Skeletal muscle cell (primary cell): Measurements from ENCODE around the gene WDR44.
"Not testable (repeated sequence)": the region's sequence is repeated elsewhere in the genome, so short reads cannot be mapped to it uniquely, and the experiment has no call there.

ENCODE experiments used
- DNase-seq: peaks from one replicate; pipeline ENCODE4 v3.0.0-alpha.2; 2010; ENCODE audit warnings: low read depth
- H3K4me3 ChIP-seq: 2 replicates; pipeline ENCODE4 v1.5.1; 2011; ENCODE audit warnings: low read depth, mild to moderate bottlenecking, control low read depth, low read length, moderate library complexity

Gene WDR44, protein sequence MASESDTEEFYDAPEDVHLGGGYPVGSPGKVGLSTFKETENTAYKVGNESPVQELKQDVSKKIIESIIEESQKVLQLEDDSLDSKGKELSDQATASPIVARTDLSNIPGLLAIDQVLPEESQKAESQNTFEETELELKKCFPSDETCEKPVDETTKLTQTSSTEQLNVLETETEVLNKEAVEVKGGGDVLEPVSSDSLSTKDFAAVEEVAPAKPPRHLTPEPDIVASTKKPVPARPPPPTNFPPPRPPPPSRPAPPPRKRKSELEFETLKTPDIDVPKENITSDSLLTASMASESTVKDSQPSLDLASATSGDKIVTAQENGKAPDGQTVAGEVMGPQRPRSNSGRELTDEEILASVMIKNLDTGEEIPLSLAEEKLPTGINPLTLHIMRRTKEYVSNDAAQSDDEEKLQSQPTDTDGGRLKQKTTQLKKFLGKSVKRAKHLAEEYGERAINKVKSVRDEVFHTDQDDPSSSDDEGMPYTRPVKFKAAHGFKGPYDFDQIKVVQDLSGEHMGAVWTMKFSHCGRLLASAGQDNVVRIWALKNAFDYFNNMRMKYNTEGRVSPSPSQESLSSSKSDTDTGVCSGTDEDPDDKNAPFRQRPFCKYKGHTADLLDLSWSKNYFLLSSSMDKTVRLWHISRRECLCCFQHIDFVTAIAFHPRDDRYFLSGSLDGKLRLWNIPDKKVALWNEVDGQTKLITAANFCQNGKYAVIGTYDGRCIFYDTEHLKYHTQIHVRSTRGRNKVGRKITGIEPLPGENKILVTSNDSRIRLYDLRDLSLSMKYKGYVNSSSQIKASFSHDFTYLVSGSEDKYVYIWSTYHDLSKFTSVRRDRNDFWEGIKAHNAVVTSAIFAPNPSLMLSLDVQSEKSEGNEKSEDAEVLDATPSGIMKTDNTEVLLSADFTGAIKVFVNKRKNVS

DNA sequence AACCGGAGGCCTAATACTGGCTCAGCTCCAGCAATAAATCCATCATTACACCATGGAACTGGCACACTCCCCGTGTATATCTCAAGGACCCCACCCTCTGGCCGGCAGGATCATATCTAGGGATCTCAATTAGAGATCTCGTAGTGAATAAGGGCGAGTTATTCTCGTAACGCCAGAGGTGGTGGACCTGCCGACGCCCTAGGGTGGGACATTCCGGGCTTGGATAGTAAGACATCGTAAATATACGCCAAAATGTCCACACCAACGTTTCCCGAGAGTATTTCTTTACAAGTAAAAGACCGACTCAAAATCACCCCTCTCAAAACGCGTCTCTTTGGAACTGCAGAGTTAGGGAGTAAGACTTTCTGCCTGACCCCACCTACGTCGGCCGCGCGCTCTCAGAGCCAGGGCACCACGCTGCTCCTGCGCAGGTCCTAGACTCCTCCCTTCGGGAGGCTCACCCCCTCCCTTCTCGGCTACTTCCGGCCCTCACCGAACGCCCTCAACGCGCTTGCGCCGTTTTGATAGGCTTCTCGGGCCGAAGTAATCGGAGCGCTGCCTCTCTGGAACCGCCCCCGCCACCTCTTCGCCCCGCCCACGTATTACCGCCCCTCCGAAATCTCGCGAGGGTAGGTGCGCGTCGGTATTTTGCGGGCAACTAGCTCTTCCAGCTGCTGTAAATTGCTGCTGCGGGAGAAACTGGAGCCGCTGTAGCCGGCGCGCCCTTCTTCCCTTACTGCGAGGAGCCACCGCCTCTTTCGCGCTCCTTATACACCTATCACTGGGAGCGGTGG lies at the start of gene WDR44:
Gene WDR44, plus strand, starts transcription at position 643 of the 794 bp plus-strand sequence. CDS start 398 bp downstream, outside the sequence.
- peak within 1 kb of the TSS; percentile 84 for H3K4me3 ChIP-seq

GRCh38 chrX:118305827-118306226 lies 40.1 kb upstream of the WDR44 start:
- not testable (repeated sequence) for DNase-seq

More for the DNA sequence above, at the start of gene WDR44:
- peak; percentile 83 for DNase-seq

DNA sequence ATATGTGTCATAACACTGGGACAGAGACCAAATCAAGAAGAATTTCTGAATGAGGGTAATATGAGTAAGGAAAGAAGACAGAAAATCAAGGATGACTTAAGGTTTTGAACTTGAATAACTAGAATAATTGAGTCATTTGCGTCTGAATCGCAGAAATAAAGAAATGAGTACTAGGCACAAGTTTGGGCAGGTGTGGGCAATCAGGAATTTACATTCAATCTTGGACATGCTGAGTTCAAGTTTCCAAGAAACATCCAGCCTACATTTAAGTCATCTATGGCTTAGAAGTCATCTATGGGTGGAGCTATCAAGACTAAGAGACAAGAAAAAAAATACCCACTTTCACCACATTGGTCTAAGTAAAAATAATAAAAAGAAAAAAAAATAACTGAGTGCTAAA lies 30.4 kb upstream of the WDR44 start:
- no peak overlapping the region for H3K4me3 ChIP-seq
- no peak for DNase-seq

More at GRCh38 chrX:118305827-118306226, 40.1 kb upstream of the WDR44 start:
- H3K4me3 ChIP-seq: not testable (repeated sequence)

DNA sequence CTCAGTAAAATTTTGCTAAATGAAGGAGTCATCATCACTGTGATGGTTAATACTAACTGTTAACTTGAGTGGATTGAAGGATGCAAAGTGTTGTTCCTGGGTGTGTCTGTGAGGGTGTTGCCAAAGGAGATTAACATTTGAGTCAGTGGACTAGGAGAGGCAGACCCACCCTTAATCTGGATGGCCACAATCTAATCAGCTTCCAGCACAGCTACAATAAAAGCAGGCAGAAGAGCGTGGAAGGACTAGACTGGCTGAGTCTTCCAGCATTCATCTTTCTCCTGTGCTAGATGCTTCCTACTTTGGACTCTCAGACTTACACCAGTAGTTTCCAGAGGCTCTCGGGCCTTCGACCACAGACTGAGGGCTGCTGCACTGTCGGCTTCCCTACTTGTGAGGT lies 21.3 kb upstream of the WDR44 start:
- H3K4me3 ChIP-seq: no peak overlapping the region
- no peak for DNase-seq

DNA sequence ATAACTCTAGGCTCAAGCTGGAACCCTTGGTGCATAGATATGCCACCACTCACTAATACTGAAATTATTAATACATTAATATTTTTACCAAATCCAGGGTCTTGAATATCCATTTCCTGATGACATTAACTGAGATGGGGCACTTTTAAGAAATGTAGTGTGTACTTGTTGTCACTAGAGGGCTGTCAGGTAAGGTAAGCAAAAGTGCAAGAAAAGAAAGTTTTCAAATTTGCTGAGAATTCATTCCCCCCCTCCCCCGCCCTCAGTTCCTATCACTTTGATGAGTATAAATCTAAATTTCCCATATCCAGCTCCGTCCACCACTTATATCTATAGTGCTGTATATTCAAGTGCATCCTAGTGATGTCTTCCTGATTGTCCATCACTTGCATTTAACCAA lies 20.5 kb upstream of the WDR44 start:
- DNase-seq: no peak
- no peak overlapping the region for H3K4me3 ChIP-seq

DNA sequence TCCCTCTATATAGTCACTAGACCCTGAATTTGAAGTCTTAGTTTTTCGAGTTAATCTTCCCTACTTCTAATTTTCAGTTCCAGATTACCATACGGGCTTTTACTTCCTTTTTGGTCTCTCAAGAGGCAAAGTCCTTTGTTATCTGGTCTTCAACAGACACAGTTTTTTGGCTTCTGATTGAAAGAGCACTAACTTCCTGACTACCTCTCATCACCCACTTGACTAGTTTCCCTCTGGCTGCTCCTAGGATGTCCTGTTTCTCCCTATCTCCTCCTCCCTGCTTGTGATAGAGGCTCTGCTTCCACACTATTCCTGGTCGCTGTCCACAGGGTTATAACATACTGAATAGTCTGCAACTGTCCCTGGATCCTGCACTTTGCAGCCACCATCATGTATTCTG lies 16.7 kb upstream of the WDR44 start:
- DNase-seq: no peak
- no peak overlapping the region for H3K4me3 ChIP-seq

DNA sequence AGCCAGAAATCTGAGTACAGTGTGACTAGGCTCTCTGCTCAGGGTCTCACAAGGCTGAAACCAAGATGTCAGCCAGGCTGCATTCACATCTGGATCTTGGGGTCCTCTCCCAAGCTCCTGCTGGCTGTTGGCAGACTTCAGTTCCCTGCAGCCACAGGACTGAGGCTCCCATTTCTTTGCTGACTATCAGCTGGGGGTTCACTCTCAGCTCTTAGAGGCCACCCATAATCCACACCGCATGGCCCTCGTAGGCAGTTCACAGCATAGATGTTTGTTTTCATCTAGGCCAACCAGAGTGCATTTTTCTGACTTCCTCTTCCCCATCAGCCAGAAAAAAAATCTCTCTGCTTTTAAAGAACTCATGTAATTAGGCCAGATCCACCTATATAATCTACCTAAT lies 8.2 kb upstream of the WDR44 start:
- no peak for DNase-seq
- no peak overlapping the region for H3K4me3 ChIP-seq

DNA sequence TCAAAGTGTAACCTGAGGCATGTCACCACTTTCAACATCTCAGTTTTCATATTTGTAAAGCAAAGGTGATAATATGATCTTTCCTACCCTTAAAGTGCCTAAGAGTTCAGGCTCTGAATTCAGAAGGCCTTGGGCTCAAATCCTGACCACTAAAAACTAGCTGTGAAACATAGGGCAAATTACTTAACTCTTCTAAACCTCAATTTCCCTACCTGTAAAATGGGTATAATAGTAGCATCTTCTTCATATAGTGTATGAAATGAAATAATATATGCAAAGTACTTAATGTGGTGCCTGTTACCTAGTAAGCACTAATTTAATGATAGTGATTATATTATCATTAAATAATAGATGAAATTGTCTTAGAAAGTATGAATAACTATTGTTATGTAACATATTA lies 7.0 kb upstream of the WDR44 start:
- DNase-seq: no peak
- no peak overlapping the region for H3K4me3 ChIP-seq

DNA sequence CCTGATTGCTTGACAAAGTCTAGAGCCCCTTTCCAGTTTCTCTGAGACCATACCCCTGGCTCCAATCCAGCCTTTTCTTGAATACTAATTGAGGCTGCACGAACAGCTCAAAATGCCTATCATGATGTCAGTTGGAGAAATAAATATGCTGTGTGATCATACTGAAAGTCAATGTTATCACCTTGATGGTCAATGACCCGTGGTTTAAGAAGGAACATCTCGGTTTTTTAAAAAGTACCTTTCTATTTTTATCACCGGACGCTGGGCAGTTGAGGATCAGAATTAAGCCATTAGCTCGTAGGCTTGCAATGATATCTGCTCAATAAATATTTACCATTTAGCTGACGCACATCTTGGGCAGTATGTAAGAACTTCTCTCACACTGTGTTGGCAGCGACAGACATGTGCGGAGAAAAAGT lies 852 bp upstream of the WDR44 start:
- peak overlapping the region; percentile 49 for H3K4me3 ChIP-seq

GRCh38 chrX:118346258-118347094 lies 570 bp downstream of the WDR44 start:
- H3K4me3 ChIP-seq: peak overlapping the region; percentile 84
- DNase-seq: no peak

More for the DNA sequence above, 852 bp upstream of the WDR44 start:
- no peak for DNase-seq

DNA sequence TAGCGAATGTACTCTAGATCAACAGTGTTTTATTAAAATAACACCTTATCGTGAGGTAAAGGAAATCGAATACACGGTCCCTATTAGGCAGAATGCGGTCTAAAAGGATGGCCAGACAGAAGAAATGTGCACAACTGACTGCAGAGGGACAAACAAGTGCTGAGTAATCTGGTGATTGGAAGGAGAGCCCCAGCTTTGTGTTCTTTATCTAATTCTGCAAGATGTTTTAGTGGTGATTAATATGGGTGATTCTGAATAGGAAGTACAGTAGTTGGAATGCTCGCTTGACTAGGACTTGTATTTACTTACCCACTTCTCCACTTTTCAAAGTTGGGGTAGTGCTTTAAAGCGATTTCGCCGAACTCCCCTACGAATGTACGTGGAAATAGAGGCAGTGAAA lies 1.2 kb downstream of the WDR44 start:
- H3K4me3 ChIP-seq: peak overlapping the region; percentile 84
- no peak for DNase-seq

GRCh38 chrX:118347736-118348135 lies 1.8 kb downstream of the WDR44 start:
- DNase-seq: no peak
- H3K4me3 ChIP-seq: peak overlapping the region; percentile 84

GRCh38 chrX:118348186-118348810 lies 2.4 kb downstream of the WDR44 start:
- DNase-seq: no peak
- peak overlapping the region; percentile 84 for H3K4me3 ChIP-seq

- H3K4me3 ChIP-seq: no peak overlapping the region
- no peak for DNase-seq
Measured at GRCh38 chrX:118349188-118349587, 3.3 kb downstream of the WDR44 start.

GRCh38 chrX:118350221-118350620 lies 4.3 kb downstream of the WDR44 start:
- no peak for DNase-seq
- no peak overlapping the region for H3K4me3 ChIP-seq

GRCh38 chrX:118350706-118351105 lies 4.8 kb downstream of the WDR44 start:
- H3K4me3 ChIP-seq: no peak overlapping the region
- DNase-seq: no peak

DNA sequence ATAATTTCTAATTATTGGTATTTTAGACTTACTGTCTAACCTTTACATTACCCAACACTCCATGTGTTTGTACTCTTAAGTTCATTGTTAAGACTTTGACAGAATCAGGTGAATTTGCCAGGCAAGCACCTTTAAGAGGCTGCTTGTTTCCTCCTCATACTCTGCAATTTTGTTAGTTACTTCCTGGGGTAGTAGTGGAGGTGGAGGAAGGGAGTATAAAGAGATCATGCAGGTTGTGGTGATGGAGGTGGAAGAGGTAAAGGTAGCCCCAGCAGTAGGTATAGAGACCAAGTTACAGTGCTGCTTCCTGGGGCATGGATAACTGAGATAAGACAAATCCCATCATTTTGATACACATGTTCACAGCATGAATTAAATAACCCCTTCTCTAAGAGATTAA lies 6.7 kb downstream of the WDR44 start:
- no peak for DNase-seq
- H3K4me3 ChIP-seq: no peak overlapping the region

DNA sequence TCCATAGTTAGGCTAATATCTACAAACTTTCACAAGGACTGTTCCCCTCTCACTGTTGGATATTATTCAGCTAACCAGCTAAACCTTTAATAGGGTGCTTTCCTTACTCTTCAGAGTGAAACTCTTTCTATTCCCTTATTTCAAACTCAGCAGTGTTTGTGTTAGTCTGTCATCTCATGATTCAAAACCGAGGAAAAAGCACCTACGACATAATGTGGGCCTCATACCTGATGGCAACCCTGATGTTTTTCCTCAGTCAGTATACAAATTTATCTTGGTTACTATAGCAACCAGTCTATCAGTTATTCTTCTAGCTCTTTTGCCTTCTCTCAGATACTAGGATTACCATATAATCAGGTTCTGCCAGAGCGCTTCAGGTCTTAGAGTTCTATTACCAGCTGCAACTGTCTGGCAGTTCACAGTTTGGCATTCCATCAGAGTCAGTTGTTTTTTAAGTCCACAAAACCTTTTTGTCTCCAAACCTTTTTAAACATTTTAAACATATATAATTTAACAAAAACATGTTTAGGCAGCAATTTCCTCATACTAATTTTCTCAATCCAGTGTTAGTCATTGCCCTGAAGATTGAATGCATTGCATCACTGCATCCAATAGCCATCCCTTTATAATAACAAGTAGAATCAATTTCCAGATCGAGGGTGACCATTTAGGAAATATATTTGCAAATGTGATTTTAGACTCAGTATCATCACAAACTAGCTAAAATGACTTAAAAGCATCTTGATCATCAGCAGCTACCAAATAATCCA lies 7.4 kb downstream of the WDR44 start:
- no peak overlapping the region for H3K4me3 ChIP-seq
- DNase-seq: no peak
